Thyroid gland (tissue), 4 donors: ENCODE results near the gene DNAAF1. TPM values are rescaled to one million over a fixed set of nuclear protein-coding genes. Genes with fewer than 3 reads are reported as not detected.

ENCODE experiments used
- DNase-seq, 2 donors: peaks; one replicate each; pipeline ENCODE4 v3.0.0-alpha.2; 2019
- H3K27ac ChIP-seq, 3 donors: fragments of 200-600 bp; sonication (generic); 1 replicate in 2 of 3; 2 replicates in 1 of 3; pipeline ENCODE4 v1.5.1; 2016 to 2019; ENCODE audit warnings: mild to moderate bottlenecking in 1 of 3, moderate library complexity in 1 of 3
- H3K27me3 ChIP-seq: fragments of 200-600 bp; sonication (generic); one replicate; pipeline ENCODE4 v1.5.1; 2019
- H3K36me3 ChIP-seq, 2 donors: fragments of 200-600 bp; sonication (generic); one replicate each; pipeline ENCODE4 v1.5.1; 2016 to 2019
- H3K4me1 ChIP-seq, 2 donors: fragments of 200-600 bp; sonication (generic); one replicate each; pipeline ENCODE4 v1.5.1; 2017 to 2019
- H3K4me3 ChIP-seq, 3 donors: fragments of 200-600 bp; sonication (generic); replicated peaks in 1 of 3; 1 replicate in 2 of 3; 2 replicates in 1 of 3; pipeline ENCODE4 v1.5.1; 2016; ENCODE audit warnings: mild to moderate bottlenecking in 1 of 3
- H3K9me3 ChIP-seq: fragments of 200-600 bp; sonication (generic); one replicate; pipeline ENCODE4 v1.5.1; 2017
- CTCF ChIP-seq, 6 experiments: fragments of 200-600 bp in 3 of 6; fragments of 450-650 bp in 3 of 6; sonication (generic) in 3 of 6; IDR thresholded peaks; one replicate each; pipeline ENCODE4 v1.5.1; 2016 to 2019; ENCODE audit warnings: antibody characterized with exemption in 6 of 6, mild to moderate bottlenecking in 2 of 6, inconsistent platforms in 1 of 6, moderate library complexity in 1 of 6
- POLR2A ChIP-seq, 2 donors: fragments of 450-650 bp; IDR thresholded peaks; one replicate each; pipeline ENCODE4 v1.6.1; 2017; ENCODE audit warnings: antibody characterized with exemption in 2 of 2, mild to moderate bottlenecking in 2 of 2, moderate library complexity in 1 of 2
- WGBS, 2 donors: methylation state at CpG; one replicate each; pipeline ENCODE4 v1.1.5; 2017; 5-methylcytosine and 5-hydroxymethylcytosine counted together
- intact Hi-C: fragments of 100-400 bp; cut with DNase I; formaldehyde crosslinking; loops from one replicate; pipeline ENCODE4 v1.15.1; 2023
- total RNA-seq, 4 donors: library from RNA; depleted of rRNA; stranded (reverse); fragments of >200 nt; gene quantifications; one replicate each; pipeline ENCODE4 v1.2.3, GENCODE V29; 2016

The DNAAF1 gene
- total RNA-seq, 4 donors from 2014 or later: 1.5 to 11.2 (median 2.8) TPM

- no peak overlapping the region for H3K27ac ChIP-seq
- no peak overlapping the region for H3K4me3 ChIP-seq
- WGBS, 2 donors: 89 to 91% methylated on average over 6 of the region's 6 CpGs
- TF ChIP-seq CTCF (IDR thresholded peaks at IDR 0.05): no peak
- TF ChIP-seq POLR2A (IDR thresholded peaks at IDR 0.05): no peak
- no peaks in the 10 kb centered on the region for H3K27me3 ChIP-seq
- intact Hi-C loops: no loop called here
- DNase-seq: no peak
- no peaks in the 10 kb centered on the region for H3K36me3 ChIP-seq
- no peaks in the 10 kb centered on the region for H3K9me3 ChIP-seq
- no peaks in the 10 kb centered on the region for H3K4me1 ChIP-seq
These were observed 10.7 kb downstream of the DNAAF1 start for GRCh38 chr16:84155771-84156170.

- Histone ChIP-seq H3K27me3 (no peaks in the 10 kb centered on the region), H3K27ac (no peak overlapping the region), H3K9me3 (no peaks in the 10 kb centered on the region), H3K36me3 (no peaks in the 10 kb centered on the region), H3K4me3 (no peak overlapping the region), H3K4me1 (no peaks in the 10 kb centered on the region)
- no peak for DNase-seq
- WGBS, 2 donors: 80 to 84% methylated on average over 5 of the region's 5 CpGs
- intact Hi-C loops: no loop called here
- TF ChIP-seq POLR2A (IDR thresholded peaks at IDR 0.05) (no peak), CTCF (IDR thresholded peaks at IDR 0.05) (no peak)
These were observed 11.3 kb downstream of the DNAAF1 start for GRCh38 chr16:84156342-84156784.

- Histone ChIP-seq H3K9me3 (no peaks in the 10 kb centered on the region), H3K27ac (no peak overlapping the region), H3K4me3 (no peak overlapping the region), H3K4me1 (no peaks in the 10 kb centered on the region), H3K36me3 (no peaks in the 10 kb centered on the region), H3K27me3 (no peaks in the 10 kb centered on the region)
- DNase-seq: no peak
- no peak for TF ChIP-seq CTCF (IDR thresholded peaks at IDR 0.05)
- TF ChIP-seq POLR2A (IDR thresholded peaks at IDR 0.05): no peak
- intact Hi-C loops: no loop called here
- 35 to 42% methylated on average over 9 of the region's 9 CpGs for WGBS, 2 donors
These were observed 13.9 kb downstream of the DNAAF1 start for GRCh38 chr16:84159007-84159406.

GRCh38 chr16:84159800-84160199 lies 14.7 kb downstream of the DNAAF1 start:
- TF ChIP-seq CTCF (IDR thresholded peaks at IDR 0.05) (no peak), POLR2A (IDR thresholded peaks at IDR 0.05) (no peak)
- DNase-seq: no peak
- Histone ChIP-seq H3K27me3 (no peaks in the 10 kb centered on the region), H3K9me3 (no peaks in the 10 kb centered on the region), H3K27ac (no peak overlapping the region), H3K4me1 (no peaks in the 10 kb centered on the region), H3K4me3 (no peak overlapping the region), H3K36me3 (no peaks in the 10 kb centered on the region)
- intact Hi-C loops: no loop called here
- 72 to 73% methylated on average over 1 of the region's 1 CpG for WGBS, 2 donors

DNA sequence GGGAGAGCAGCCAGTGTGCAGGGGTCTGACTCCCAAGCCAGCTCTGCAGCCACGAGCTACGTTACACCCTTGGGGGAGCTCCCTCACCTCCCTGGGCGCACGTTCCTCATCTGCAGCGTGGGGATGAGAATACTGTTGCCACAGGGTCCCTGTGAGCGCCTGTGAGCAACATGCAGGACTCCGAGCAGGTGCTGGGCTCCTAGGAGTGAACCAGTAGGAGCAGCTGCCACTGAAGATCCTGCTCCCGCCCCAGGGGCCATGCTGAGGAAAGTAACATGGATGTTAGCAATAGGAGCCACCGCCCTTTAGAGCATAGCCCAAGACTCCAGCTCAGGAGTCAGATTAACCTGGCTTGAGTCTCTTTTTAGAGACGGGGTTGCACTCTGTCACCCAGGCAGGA lies 15.9 kb downstream of the DNAAF1 start:
- H3K27ac ChIP-seq: no peak overlapping the region
- TF ChIP-seq POLR2A (IDR thresholded peaks at IDR 0.05) (no peak), CTCF (IDR thresholded peaks at IDR 0.05) (no peak)
- H3K4me1 ChIP-seq: no peaks in the 10 kb centered on the region
- no peak overlapping the region for H3K4me3 ChIP-seq
- DNase-seq: no peak
- 81 to 89% methylated on average over 6 to 10 of the region's 10 CpGs for WGBS, 2 donors
- no peaks in the 10 kb centered on the region for H3K9me3 ChIP-seq
- no peaks in the 10 kb centered on the region for H3K27me3 ChIP-seq
- no peaks in the 10 kb centered on the region for H3K36me3 ChIP-seq
- intact Hi-C loops: no loop called here
